SK-N-SH treated with all-trans-retinoic acid at 6 μM for 48 hours (cell line): Measurements from ENCODE around the gene PDZK1IP1.

Experiments
- ATAC-seq: fragments of 200-7000 bp; cut with Tn5 transposase; 3 replicates; pipeline ENCODE4 v1.9.1; 2020; ENCODE audit warnings: mild to moderate bottlenecking, moderate library complexity
- ARNTL ChIP-seq: fragments of 450-650 bp; formaldehyde crosslinking; IDR thresholded peaks from 2 replicates; pipeline ENCODE4 v1.5.0; 2020; ENCODE audit warnings: low read depth, mild to moderate bottlenecking, moderate library complexity, borderline replicate concordance
- BACH2 ChIP-seq: fragments of 250-450 bp; sonication (Bioruptor Pico); IDR thresholded peaks from 2 replicates; pipeline ENCODE4 v1.9.0; 2021; ENCODE audit warnings: mild to moderate bottlenecking, borderline replicate concordance
- CSDC2 ChIP-seq: fragments of 250-450 bp; sonication (Bioruptor Pico); IDR thresholded peaks from 2 replicates; pipeline ENCODE4 v1.5.0; 2020; ENCODE audit warnings: mild to moderate bottlenecking, moderate library complexity
- ESRRG ChIP-seq: fragments of 250-450 bp; sonication (Bioruptor Pico); IDR thresholded peaks from 2 replicates; pipeline ENCODE4 v1.6.1; 2021; ENCODE audit warnings: mild to moderate bottlenecking
- GLIS3 ChIP-seq: fragments of 250-450 bp; sonication (Bioruptor Pico); IDR thresholded peaks from 2 replicates; pipeline ENCODE4 v1.5.0; 2020; ENCODE audit warnings: mild to moderate bottlenecking, moderate library complexity
- ISL1 ChIP-seq: fragments of 250-450 bp; sonication (Bioruptor Pico); IDR thresholded peaks from 2 replicates; pipeline ENCODE4 v2.1.2; 2022; ENCODE audit warnings: mild to moderate bottlenecking, moderate library complexity
- OSR1 ChIP-seq: fragments of 250-450 bp; sonication (Bioruptor Pico); IDR thresholded peaks from 2 replicates; pipeline ENCODE4 v1.8.0; 2022; ENCODE audit warnings: moderate library complexity, mild to moderate bottlenecking, inconsistent platforms
- PPARA ChIP-seq: fragments of 250-450 bp; sonication (Bioruptor Pico); IDR thresholded peaks from 2 replicates; pipeline ENCODE4 v1.5.0; 2020; ENCODE audit warnings: mild to moderate bottlenecking, borderline replicate concordance
- RARB ChIP-seq: fragments of 250-450 bp; sonication (Bioruptor Pico); IDR thresholded peaks from 2 replicates; pipeline ENCODE4 v1.8.0; 2021; ENCODE audit warnings: mild to moderate bottlenecking, moderate library complexity
- SNAI2 ChIP-seq: fragments of 250-450 bp; sonication (Bioruptor Pico); IDR thresholded peaks from 2 replicates; pipeline ENCODE4 v1.5.0; 2020; ENCODE audit warnings: mild to moderate bottlenecking, moderate library complexity
- TCF4 ChIP-seq: fragments of 250-450 bp; sonication (Bioruptor Pico); IDR thresholded peaks from 2 replicates; pipeline ENCODE4 v1.8.0; 2021; ENCODE audit warnings: mild to moderate bottlenecking, moderate library complexity, borderline replicate concordance
- TOX ChIP-seq: fragments of 250-450 bp; sonication (Bioruptor Pico); IDR thresholded peaks from 2 replicates; pipeline ENCODE4 v1.8.0; 2021; ENCODE audit warnings: mild to moderate bottlenecking, moderate library complexity, borderline replicate concordance
- ZC3H10 ChIP-seq: fragments of 250-450 bp; sonication (Bioruptor Pico); IDR thresholded peaks from 2 replicates; pipeline ENCODE4 v1.5.1; 2021; ENCODE audit warnings: mild to moderate bottlenecking, moderate library complexity
- ZFP3 ChIP-seq: fragments of 250-450 bp; sonication (Bioruptor Pico); IDR thresholded peaks from 2 replicates; pipeline ENCODE4 v1.5.0; 2020; ENCODE audit warnings: mild to moderate bottlenecking, moderate library complexity
- ZFP30 ChIP-seq: fragments of 450-650 bp; formaldehyde crosslinking; IDR thresholded peaks from 2 replicates; pipeline ENCODE4 v1.5.0; 2022; ENCODE audit warnings: mild to moderate bottlenecking, moderate library complexity
- ZNF565 ChIP-seq: fragments of 450-650 bp; formaldehyde crosslinking; conservative IDR thresholded peaks from 2 replicates; pipeline ENCODE4 v1.5.0; 2020; ENCODE audit warnings: low read depth, mild to moderate bottlenecking, moderate library complexity
- ZNF70 ChIP-seq: fragments of 450-650 bp; formaldehyde crosslinking; IDR thresholded peaks from 2 replicates; pipeline ENCODE4 v1.5.0; 2020; ENCODE audit warnings: mild to moderate bottlenecking, moderate library complexity
- ZNF8 ChIP-seq: fragments of 450-650 bp; formaldehyde crosslinking; IDR thresholded peaks from 2 replicates; pipeline ENCODE4 v1.5.0; 2020; ENCODE audit warnings: mild to moderate bottlenecking, moderate library complexity
- TF ChIP-seq, protein P1 (sequence below): fragments of 250-450 bp; sonication (Bioruptor Pico); IDR thresholded peaks from 2 replicates; pipeline ENCODE4 v1.8.0; 2021; ENCODE audit warnings: low read depth, mild to moderate bottlenecking, moderate library complexity, borderline replicate concordance
- TF ChIP-seq, protein P2 (sequence below): fragments of 250-450 bp; sonication (Bioruptor Pico); IDR thresholded peaks from 2 replicates; pipeline ENCODE4 v1.5.1; 2020; ENCODE audit warnings: low read depth, mild to moderate bottlenecking, moderate library complexity
- TF ChIP-seq, protein P3 (sequence below): fragments of 250-450 bp; sonication (Bioruptor Pico); IDR thresholded peaks from 2 replicates; pipeline ENCODE4 v1.5.1; 2021; ENCODE audit warnings: mild to moderate bottlenecking, moderate library complexity
- TF ChIP-seq, protein P4 (sequence below): fragments of 250-450 bp; sonication (Bioruptor Pico); IDR thresholded peaks from 2 replicates; pipeline ENCODE4 v1.5.0; 2020; ENCODE audit warnings: mild to moderate bottlenecking, moderate library complexity

The PDZK1IP1 gene

DNA sequence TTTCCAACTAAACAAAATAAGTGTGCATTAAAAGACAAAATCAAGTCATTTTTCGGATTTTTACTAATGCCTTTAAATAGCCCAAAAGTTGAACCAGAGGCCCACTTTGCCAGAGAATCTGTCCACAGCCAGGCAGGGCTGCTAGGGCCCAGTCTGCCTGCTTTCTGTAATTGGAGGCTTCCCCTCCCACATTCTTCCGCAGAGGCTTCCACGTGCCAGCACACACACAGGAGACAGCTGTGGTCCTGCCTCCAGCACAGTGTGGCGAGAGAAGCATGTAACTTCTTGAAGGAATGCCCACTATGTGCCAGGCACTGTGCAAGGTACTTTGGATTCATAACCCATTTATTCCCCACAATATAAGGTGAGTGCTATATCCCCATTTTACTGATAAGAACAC is 11.3 kb upstream of the PDZK1IP1 start:
- peak; percentile 70 for ATAC-seq
- TF ChIP-seq ZFP3 (CRISPR knock-in tag) = no peak
- no peak for TF ChIP-seq PPARA (CRISPR knock-in tag)
- no peak for TF ChIP-seq TCF4 (CRISPR knock-in tag)
- TF ChIP-seq, protein P1, sequence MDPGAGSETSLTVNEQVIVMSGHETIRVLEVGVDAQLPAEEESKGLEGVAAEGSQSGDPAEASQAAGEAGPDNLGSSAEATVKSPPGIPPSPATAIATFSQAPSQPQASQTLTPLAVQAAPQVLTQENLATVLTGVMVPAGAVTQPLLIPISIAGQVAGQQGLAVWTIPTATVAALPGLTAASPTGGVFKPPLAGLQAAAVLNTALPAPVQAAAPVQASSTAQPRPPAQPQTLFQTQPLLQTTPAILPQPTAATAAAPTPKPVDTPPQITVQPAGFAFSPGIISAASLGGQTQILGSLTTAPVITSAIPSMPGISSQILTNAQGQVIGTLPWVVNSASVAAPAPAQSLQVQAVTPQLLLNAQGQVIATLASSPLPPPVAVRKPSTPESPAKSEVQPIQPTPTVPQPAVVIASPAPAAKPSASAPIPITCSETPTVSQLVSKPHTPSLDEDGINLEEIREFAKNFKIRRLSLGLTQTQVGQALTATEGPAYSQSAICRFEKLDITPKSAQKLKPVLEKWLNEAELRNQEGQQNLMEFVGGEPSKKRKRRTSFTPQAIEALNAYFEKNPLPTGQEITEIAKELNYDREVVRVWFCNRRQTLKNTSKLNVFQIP (CRISPR knock-in tag) = no peak
- no peak for TF ChIP-seq ZNF565 (CRISPR knock-in tag)
- no peak for TF ChIP-seq RARB (CRISPR knock-in tag)
- no peak for TF ChIP-seq TOX (CRISPR knock-in tag)
- TF ChIP-seq, protein P2, sequence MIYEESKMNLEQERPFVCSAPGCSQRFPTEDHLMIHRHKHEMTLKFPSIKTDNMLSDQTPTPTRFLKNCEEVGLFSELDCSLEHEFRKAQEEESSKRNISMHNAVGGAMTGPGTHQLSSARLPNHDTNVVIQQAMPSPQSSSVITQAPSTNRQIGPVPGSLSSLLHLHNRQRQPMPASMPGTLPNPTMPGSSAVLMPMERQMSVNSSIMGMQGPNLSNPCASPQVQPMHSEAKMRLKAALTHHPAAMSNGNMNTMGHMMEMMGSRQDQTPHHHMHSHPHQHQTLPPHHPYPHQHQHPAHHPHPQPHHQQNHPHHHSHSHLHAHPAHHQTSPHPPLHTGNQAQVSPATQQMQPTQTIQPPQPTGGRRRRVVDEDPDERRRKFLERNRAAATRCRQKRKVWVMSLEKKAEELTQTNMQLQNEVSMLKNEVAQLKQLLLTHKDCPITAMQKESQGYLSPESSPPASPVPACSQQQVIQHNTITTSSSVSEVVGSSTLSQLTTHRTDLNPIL (CRISPR knock-in tag) = no peak
- TF ChIP-seq GLIS3 (CRISPR knock-in tag) = no peak
- no peak for TF ChIP-seq ISL1 (CRISPR knock-in tag)
- no peak for TF ChIP-seq ZC3H10 (CRISPR knock-in tag)

DNA sequence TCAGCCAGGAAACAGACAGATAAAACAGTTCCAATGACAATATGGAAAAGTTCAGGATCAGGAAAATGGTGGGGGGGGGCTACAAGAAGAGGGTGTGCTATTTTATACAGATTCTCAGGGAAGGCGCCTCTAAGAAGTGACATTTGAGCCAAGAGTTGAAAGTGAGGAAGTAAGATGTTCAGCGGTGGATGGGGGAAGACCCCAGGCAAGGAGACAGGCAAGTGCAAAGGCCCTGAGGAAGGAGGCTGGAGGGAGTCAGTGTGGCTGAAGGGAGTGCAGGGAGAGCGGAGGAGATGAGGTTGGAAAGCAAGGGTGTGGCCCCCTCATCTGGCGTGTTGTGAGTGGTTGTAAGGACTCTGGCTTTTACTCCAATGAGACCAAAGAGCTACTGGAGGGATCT is 8.4 kb upstream of the PDZK1IP1 start:
- ATAC-seq = no peak
- TF ChIP-seq, protein P1 (CRISPR knock-in tag) = no peak
- TF ChIP-seq OSR1 (CRISPR knock-in tag) (no peak), CSDC2 (no peak), ZNF8 (no peak), SNAI2 (no peak), ESRRG (no peak), ISL1 (CRISPR knock-in tag) (no peak), TCF4 (CRISPR knock-in tag) (no peak), GLIS3 (CRISPR knock-in tag) (no peak), BACH2 (CRISPR knock-in tag) (no peak), ZNF70 (CRISPR knock-in tag) (no peak), ZC3H10 (CRISPR knock-in tag) (no peak), ZFP30 (CRISPR knock-in tag) (no peak), TOX (CRISPR knock-in tag) (no peak), ZNF565 (CRISPR knock-in tag) (no peak), PPARA (CRISPR knock-in tag) (no peak), ARNTL (CRISPR knock-in tag) (no peak)
- TF ChIP-seq, protein P3, sequence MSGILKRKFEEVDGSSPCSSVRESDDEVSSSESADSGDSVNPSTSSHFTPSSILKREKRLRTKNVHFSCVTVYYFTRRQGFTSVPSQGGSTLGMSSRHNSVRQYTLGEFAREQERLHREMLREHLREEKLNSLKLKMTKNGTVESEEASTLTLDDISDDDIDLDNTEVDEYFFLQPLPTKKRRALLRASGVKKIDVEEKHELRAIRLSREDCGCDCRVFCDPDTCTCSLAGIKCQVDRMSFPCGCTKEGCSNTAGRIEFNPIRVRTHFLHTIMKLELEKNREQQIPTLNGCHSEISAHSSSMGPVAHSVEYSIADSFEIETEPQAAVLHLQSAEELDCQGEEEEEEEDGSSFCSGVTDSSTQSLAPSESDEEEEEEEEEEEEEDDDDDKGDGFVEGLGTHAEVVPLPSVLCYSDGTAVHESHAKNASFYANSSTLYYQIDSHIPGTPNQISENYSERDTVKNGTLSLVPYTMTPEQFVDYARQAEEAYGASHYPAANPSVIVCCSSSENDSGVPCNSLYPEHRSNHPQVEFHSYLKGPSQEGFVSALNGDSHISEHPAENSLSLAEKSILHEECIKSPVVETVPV (CRISPR knock-in tag) = no peak
- TF ChIP-seq, protein P4, sequence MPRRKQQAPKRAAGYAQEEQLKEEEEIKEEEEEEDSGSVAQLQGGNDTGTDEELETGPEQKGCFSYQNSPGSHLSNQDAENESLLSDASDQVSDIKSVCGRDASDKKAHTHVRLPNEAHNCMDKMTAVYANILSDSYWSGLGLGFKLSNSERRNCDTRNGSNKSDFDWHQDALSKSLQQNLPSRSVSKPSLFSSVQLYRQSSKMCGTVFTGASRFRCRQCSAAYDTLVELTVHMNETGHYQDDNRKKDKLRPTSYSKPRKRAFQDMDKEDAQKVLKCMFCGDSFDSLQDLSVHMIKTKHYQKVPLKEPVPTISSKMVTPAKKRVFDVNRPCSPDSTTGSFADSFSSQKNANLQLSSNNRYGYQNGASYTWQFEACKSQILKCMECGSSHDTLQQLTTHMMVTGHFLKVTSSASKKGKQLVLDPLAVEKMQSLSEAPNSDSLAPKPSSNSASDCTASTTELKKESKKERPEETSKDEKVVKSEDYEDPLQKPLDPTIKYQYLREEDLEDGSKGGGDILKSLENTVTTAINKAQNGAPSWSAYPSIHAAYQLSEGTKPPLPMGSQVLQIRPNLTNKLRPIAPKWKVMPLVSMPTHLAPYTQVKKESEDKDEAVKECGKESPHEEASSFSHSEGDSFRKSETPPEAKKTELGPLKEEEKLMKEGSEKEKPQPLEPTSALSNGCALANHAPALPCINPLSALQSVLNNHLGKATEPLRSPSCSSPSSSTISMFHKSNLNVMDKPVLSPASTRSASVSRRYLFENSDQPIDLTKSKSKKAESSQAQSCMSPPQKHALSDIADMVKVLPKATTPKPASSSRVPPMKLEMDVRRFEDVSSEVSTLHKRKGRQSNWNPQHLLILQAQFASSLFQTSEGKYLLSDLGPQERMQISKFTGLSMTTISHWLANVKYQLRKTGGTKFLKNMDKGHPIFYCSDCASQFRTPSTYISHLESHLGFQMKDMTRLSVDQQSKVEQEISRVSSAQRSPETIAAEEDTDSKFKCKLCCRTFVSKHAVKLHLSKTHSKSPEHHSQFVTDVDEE (CRISPR knock-in tag) = no peak
- TF ChIP-seq, protein P2 (CRISPR knock-in tag) = no peak
